Prostate gland (tissue), 2 donors: ENCODE measurements around the gene TEX47. TPM values are rescaled to one million over a fixed set of nuclear protein-coding genes. Genes with fewer than 3 reads are reported as not detected.

Source experiments
- DNase-seq: peaks from one replicate; pipeline ENCODE4 v3.0.0-alpha.2; 2019; ENCODE audit warnings: low spot score
- H3K27ac ChIP-seq, 2 donors: fragments of 200-600 bp; sonication (generic); 2 replicates each; pipeline ENCODE4 v1.5.1; 2017 to 2019
- H3K27me3 ChIP-seq: fragments of 200-600 bp; sonication (generic); replicated peaks from 2 replicates; pipeline ENCODE4 v1.5.1; 2019; ENCODE audit not compliant: insufficient read depth
- H3K36me3 ChIP-seq, 2 donors: fragments of 200-600 bp; sonication (generic); 1 replicate in 1 of 2; 2 replicates in 1 of 2; pipeline versions ENCODE4 v1.5.1 to v1.8.1; 2017 to 2019
- H3K4me1 ChIP-seq: fragments of 200-600 bp; sonication (generic); replicated peaks from 2 replicates; pipeline ENCODE4 v1.5.1; 2019
- H3K4me3 ChIP-seq, 2 donors: fragments of 200-600 bp; sonication (generic); 2 replicates each; pipeline ENCODE4 v1.5.1; 2017 to 2019
- H3K9me3 ChIP-seq: fragments of 200-600 bp; sonication (generic); 2 replicates; pipeline ENCODE4 v1.5.1; 2017
- CTCF ChIP-seq, 4 experiments: fragments of 200-600 bp in 2 of 4; fragments of 450-650 bp in 2 of 4; sonication (generic) in 2 of 4; IDR thresholded peaks; 1 replicate in 3 of 4; 2 replicates in 1 of 4; pipeline ENCODE4 v1.5.1; 2016 to 2019; ENCODE audit warnings: antibody characterized with exemption in 4 of 4, mild to moderate bottlenecking in 2 of 4, moderate library complexity in 2 of 4
- POLR2A ChIP-seq: fragments of 450-650 bp; IDR thresholded peaks from one replicate; pipeline ENCODE4 v1.6.1; 2016; ENCODE audit warnings: antibody characterized with exemption, mild to moderate bottlenecking
- POLR2AphosphoS5 ChIP-seq: sonication (generic); formaldehyde crosslinking; IDR thresholded peaks from one replicate; pipeline ENCODE4 v1.6.1; 2017; ENCODE audit warnings: antibody characterized with exemption
- WGBS: methylation state at CpG from one replicate; pipeline ENCODE4 v1.1.5; 2018; 5-methylcytosine and 5-hydroxymethylcytosine counted together
- intact Hi-C: fragments of 100-400 bp; cut with DNase I; formaldehyde crosslinking; loops from one replicate; pipeline ENCODE4 v1.14.2; 2022
- total RNA-seq, 2 donors: library from RNA; depleted of rRNA; stranded (reverse); fragments of >200 nt; gene quantifications; one replicate each; pipeline ENCODE4 v1.1.0, GENCODE V29; 2016

TEX47 gene
- total RNA-seq = 1 to 10 TPM in 1 of 2 donors, not detected in 1; 1.8 TPM

- Histone ChIP-seq H3K9me3 (no peaks in the 10 kb centered on the region), H3K27ac (no peak within 1 kb of the TSS), H3K4me1 (no peaks in the 10 kb centered on the region), H3K4me3 (no peak within 1 kb of the TSS), H3K27me3 (no peaks in the 10 kb centered on the region), H3K36me3 (no peaks in the 10 kb centered on the region)
- TF ChIP-seq POLR2AphosphoS5 (no peak), CTCF (IDR thresholded peaks at IDR 0.05) (no peak), POLR2A (no peak)
- WGBS = 79% methylated on average over 7 of the region's 7 CpGs
- intact Hi-C loops = no loop called here
- DNase-seq = no peak
These were observed at the start of gene TEX47 for GRCh38 chr7:88795553-88795952. Gene TEX47 (minus strand): TSS chr7:88795737. CDS start chr7:88794942, 795 bp downstream.

GRCh38 chr7:88845091-88845490, 49.6 kb upstream of the TEX47 start:
- no peaks in the 10 kb centered on the region for H3K9me3 ChIP-seq
- intact Hi-C loops = no loop called here
- WGBS = 89% methylated on average over 12 of the region's 12 CpGs

GRCh38 chr7:88842201-88842600, 46.7 kb upstream of the TEX47 start:
- H3K4me1 ChIP-seq = no peaks in the 10 kb centered on the region
- no peaks in the 10 kb centered on the region for H3K9me3 ChIP-seq
- intact Hi-C loops = no loop called here
- H3K4me3 ChIP-seq = no peak overlapping the region
- H3K27ac ChIP-seq = no peak overlapping the region
- DNase-seq = no peak
- no peaks in the 10 kb centered on the region for H3K36me3 ChIP-seq
- TF ChIP-seq POLR2A (no peak), POLR2AphosphoS5 (no peak), CTCF (IDR thresholded peaks at IDR 0.05) (no peak)
- H3K27me3 ChIP-seq = no peaks in the 10 kb centered on the region

More at GRCh38 chr7:88845091-88845490, 49.6 kb upstream of the TEX47 start:
- TF ChIP-seq POLR2A (no peak), POLR2AphosphoS5 (no peak), CTCF (IDR thresholded peaks at IDR 0.05) (no peak)
- no peaks in the 10 kb centered on the region for H3K36me3 ChIP-seq
- no peaks in the 10 kb centered on the region for H3K27me3 ChIP-seq
- no peak overlapping the region for H3K27ac ChIP-seq
- H3K4me3 ChIP-seq = no peak overlapping the region
- no peaks in the 10 kb centered on the region for H3K4me1 ChIP-seq
- DNase-seq = no peak

GRCh38 chr7:88835147-88835728, 39.7 kb upstream of the TEX47 start:
- Histone ChIP-seq H3K4me3 (no peak overlapping the region), H3K9me3 (no peaks in the 10 kb centered on the region), H3K36me3 (no peaks in the 10 kb centered on the region), H3K4me1 (no peaks in the 10 kb centered on the region), H3K27me3 (no peaks in the 10 kb centered on the region), H3K27ac (no peak overlapping the region)
- TF ChIP-seq POLR2AphosphoS5 = no peak
- TF ChIP-seq CTCF (IDR thresholded peaks at IDR 0.05) = peak in 2 of 4 experiments; percentile 25 to 28
- no peak for TF ChIP-seq POLR2A
- WGBS = 44% methylated on average over 3 of the region's 3 CpGs
- intact Hi-C loops = no loop called here
- DNase-seq = no peak

GRCh38 chr7:88826222-88826621, 30.7 kb upstream of the TEX47 start:
- intact Hi-C loops = no loop called here
- no peak overlapping the region for H3K4me3 ChIP-seq
- H3K36me3 ChIP-seq = no peaks in the 10 kb centered on the region
- no peaks in the 10 kb centered on the region for H3K9me3 ChIP-seq
- TF ChIP-seq POLR2A = no peak
- no peak for TF ChIP-seq CTCF (IDR thresholded peaks at IDR 0.05)
- TF ChIP-seq POLR2AphosphoS5 = no peak
- WGBS = 87% methylated on average over 3 of the region's 3 CpGs
- DNase-seq = no peak
- no peaks in the 10 kb centered on the region for H3K27me3 ChIP-seq
- no peaks in the 10 kb centered on the region for H3K4me1 ChIP-seq
- no peak overlapping the region for H3K27ac ChIP-seq
